Mesenchymal stem cell (in vitro differentiated cells and primary cell): ENCODE measurements around the gene RPTOR.

Source experiments
- DNase-seq: peaks from one replicate; pipeline ENCODE4 v3.0.0-alpha.2; 2013
- H2AFZ ChIP-seq: one replicate; pipeline ENCODE4 v1.6.1; 2013; ENCODE audit warnings: low read depth, mild to moderate bottlenecking, control low read depth, inconsistent platforms, low read length, moderate library complexity
- H2AK5ac ChIP-seq: 2 replicates; pipeline ENCODE4 v1.6.1; 2013; ENCODE audit warnings: low read length, moderate library complexity, mild to moderate bottlenecking, inconsistent platforms; ENCODE audit not compliant: severe bottlenecking
- H2BK120ac ChIP-seq: one replicate; pipeline ENCODE4 v1.6.1; 2013; ENCODE audit warnings: low read depth, mild to moderate bottlenecking, inconsistent platforms, low read length, moderate library complexity
- H2BK12ac ChIP-seq, 2 experiments: one replicate each; pipeline ENCODE4 v1.6.1; 2013; ENCODE audit warnings: inconsistent platforms in 2 of 2, low read length in 2 of 2, mild to moderate bottlenecking in 2 of 2, moderate library complexity in 2 of 2, control low read depth in 1 of 2
- H2BK15ac ChIP-seq: one replicate; pipeline ENCODE4 v1.6.1; 2013; ENCODE audit warnings: mild to moderate bottlenecking, low read depth, inconsistent platforms; ENCODE audit not compliant: poor library complexity, severe bottlenecking
- H2BK5ac ChIP-seq: 2 replicates; pipeline ENCODE4 v1.6.1; 2013; ENCODE audit warnings: low read depth, mild to moderate bottlenecking, low read length, control low read depth, inconsistent platforms; ENCODE audit not compliant: poor library complexity, severe bottlenecking
- H3K14ac ChIP-seq, 2 experiments: one replicate each; pipeline ENCODE4 v1.6.1; 2013; ENCODE audit warnings: inconsistent platforms in 2 of 2, low read length in 2 of 2, control low read depth in 1 of 2, mild to moderate bottlenecking in 1 of 2, moderate library complexity in 1 of 2
- H3K18ac ChIP-seq, 2 experiments: one replicate each; pipeline ENCODE4 v1.6.1; 2013; ENCODE audit warnings: inconsistent platforms in 2 of 2, low read length in 2 of 2, control low read depth in 1 of 2, low read depth in 1 of 2, mild to moderate bottlenecking in 1 of 2
- H3K23ac ChIP-seq, 2 experiments: one replicate each; pipeline ENCODE4 v1.6.1; 2013; ENCODE audit warnings: inconsistent platforms in 2 of 2, low read length in 2 of 2, mild to moderate bottlenecking in 2 of 2, moderate library complexity in 2 of 2, control low read depth in 1 of 2
- H3K27ac ChIP-seq: 2 replicates; pipeline ENCODE4 v1.5.1; 2013; ENCODE audit warnings: mild to moderate bottlenecking, moderate library complexity, low read length, control low read depth, inconsistent platforms; ENCODE audit not compliant: poor library complexity, severe bottlenecking
- H3K27me3 ChIP-seq, 2 experiments: 2 replicates each; pipeline versions ENCODE4 v1.6.1 to v1.7.0; 2013; ENCODE audit warnings: low read length in 2 of 2, mild to moderate bottlenecking in 2 of 2, moderate library complexity in 2 of 2, control low read depth in 1 of 2, inconsistent platforms in 1 of 2; ENCODE audit not compliant: control insufficient read depth in 1 of 2, insufficient read depth in 1 of 2
- H3K36me3 ChIP-seq, 2 experiments: 2 replicates each; pipeline versions ENCODE4 v1.6.1 to v1.7.0; 2013; ENCODE audit warnings: low read length in 2 of 2, control low read depth in 1 of 2, inconsistent platforms in 1 of 2, low read depth in 1 of 2, mild to moderate bottlenecking in 1 of 2; ENCODE audit not compliant: insufficient read depth in 2 of 2, control insufficient read depth in 1 of 2
- H3K4ac ChIP-seq, 2 experiments: one replicate each; pipeline ENCODE4 v1.6.1; 2013; ENCODE audit warnings: inconsistent platforms in 2 of 2, low read length in 2 of 2, mild to moderate bottlenecking in 2 of 2, moderate library complexity in 2 of 2, control low read depth in 1 of 2, low read depth in 1 of 2
- H3K4me1 ChIP-seq: 2 replicates; pipeline ENCODE4 v1.6.1; 2013; ENCODE audit warnings: low read depth, low read length, control low read depth; ENCODE audit not compliant: control insufficient read depth, insufficient read depth
- H3K4me2 ChIP-seq: 2 replicates; pipeline ENCODE4 v1.6.1; 2013; ENCODE audit warnings: low read length, mild to moderate bottlenecking, inconsistent platforms; ENCODE audit not compliant: poor library complexity, severe bottlenecking
- H3K4me3 ChIP-seq, 2 experiments: 2 replicates each; pipeline versions ENCODE4 v1.5.1 to v1.7.0; 2013; ENCODE audit warnings: low read length in 2 of 2, mild to moderate bottlenecking in 2 of 2, control low read depth in 1 of 2, low read depth in 1 of 2; ENCODE audit not compliant: insufficient read depth in 1 of 2
- H3K79me1 ChIP-seq: replicated peaks from 2 replicates; pipeline ENCODE4 v1.6.1; 2013; ENCODE audit warnings: mild to moderate bottlenecking, control low read depth, low read length, inconsistent platforms; ENCODE audit not compliant: poor library complexity, severe bottlenecking
- H3K9ac ChIP-seq: 2 replicates; pipeline ENCODE4 v1.7.0; 2013; ENCODE audit warnings: mild to moderate bottlenecking, low read length, moderate library complexity
- H3K9me3 ChIP-seq: 2 replicates; pipeline ENCODE4 v1.7.0; 2013; ENCODE audit warnings: mild to moderate bottlenecking, low read length; ENCODE audit not compliant: control insufficient read depth
- H4K8ac ChIP-seq: one replicate; pipeline ENCODE4 v1.6.1; 2013; ENCODE audit warnings: inconsistent platforms, mild to moderate bottlenecking, low read length, moderate library complexity
- H4K91ac ChIP-seq: one replicate; pipeline ENCODE4 v1.6.1; 2013; ENCODE audit warnings: mild to moderate bottlenecking, low read length, inconsistent platforms
- WGBS: methylation state at CpG from one replicate; pipeline ENCODE4 v1.1.7; 2013; ENCODE audit warnings: mixed read lengths; 5-methylcytosine and 5-hydroxymethylcytosine counted together

Gene RPTOR

DNA sequence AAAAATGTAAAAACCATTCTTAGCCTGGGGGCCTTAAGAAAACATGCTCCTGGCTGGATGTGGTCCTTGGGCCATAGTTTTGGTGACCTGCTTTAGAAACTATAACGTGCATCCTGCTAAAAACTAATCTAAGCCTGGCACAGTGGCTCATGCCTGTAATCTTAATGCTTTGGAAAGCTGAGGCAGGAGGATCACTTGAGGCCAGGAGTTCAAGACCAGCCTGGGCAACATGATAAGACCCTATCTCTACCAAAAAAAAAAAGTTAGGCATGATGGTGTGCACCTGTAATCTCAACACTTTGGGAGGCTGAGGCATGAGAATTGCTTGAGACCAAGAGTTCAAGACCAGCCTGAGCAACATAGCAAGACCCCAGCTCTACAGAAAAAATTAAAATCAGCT is 263.2 kb downstream of the RPTOR start:
- peaks cover 3% of the 10 kb centered on the region for H3K4me1 ChIP-seq
- peaks cover 18% of the 10 kb centered on the region for H3K9me3 ChIP-seq
- H3K14ac ChIP-seq: no peak overlapping the region
- no peak overlapping the region for H2BK120ac ChIP-seq
- H2AK5ac ChIP-seq: no peak overlapping the region
- H3K9ac ChIP-seq: no peak overlapping the region
- H4K91ac ChIP-seq: no peak overlapping the region
- DNase-seq: no peak
- H2BK15ac ChIP-seq: no peak overlapping the region
- H2BK12ac ChIP-seq: no peak overlapping the region
- H3K27me3 ChIP-seq: no peaks in the 10 kb centered on the region
- H3K4me2 ChIP-seq: no peak overlapping the region
- no peak overlapping the region for H3K23ac ChIP-seq
- H3K18ac ChIP-seq: no peak overlapping the region
- no peak overlapping the region for H2AFZ ChIP-seq
- WGBS: 92% methylated on average over 1 of the region's 1 CpG
- peaks cover 6 to 24% of the 10 kb centered on the region in 2 experiments for H3K36me3 ChIP-seq
- H3K4ac ChIP-seq: no peak overlapping the region
- no peak overlapping the region for H4K8ac ChIP-seq
- no peak overlapping the region for H3K4me3 ChIP-seq
- no peak overlapping the region for H3K27ac ChIP-seq
- no peak overlapping the region for H2BK5ac ChIP-seq
- H3K79me1 ChIP-seq: peaks cover 18% of the 10 kb centered on the region

DNA sequence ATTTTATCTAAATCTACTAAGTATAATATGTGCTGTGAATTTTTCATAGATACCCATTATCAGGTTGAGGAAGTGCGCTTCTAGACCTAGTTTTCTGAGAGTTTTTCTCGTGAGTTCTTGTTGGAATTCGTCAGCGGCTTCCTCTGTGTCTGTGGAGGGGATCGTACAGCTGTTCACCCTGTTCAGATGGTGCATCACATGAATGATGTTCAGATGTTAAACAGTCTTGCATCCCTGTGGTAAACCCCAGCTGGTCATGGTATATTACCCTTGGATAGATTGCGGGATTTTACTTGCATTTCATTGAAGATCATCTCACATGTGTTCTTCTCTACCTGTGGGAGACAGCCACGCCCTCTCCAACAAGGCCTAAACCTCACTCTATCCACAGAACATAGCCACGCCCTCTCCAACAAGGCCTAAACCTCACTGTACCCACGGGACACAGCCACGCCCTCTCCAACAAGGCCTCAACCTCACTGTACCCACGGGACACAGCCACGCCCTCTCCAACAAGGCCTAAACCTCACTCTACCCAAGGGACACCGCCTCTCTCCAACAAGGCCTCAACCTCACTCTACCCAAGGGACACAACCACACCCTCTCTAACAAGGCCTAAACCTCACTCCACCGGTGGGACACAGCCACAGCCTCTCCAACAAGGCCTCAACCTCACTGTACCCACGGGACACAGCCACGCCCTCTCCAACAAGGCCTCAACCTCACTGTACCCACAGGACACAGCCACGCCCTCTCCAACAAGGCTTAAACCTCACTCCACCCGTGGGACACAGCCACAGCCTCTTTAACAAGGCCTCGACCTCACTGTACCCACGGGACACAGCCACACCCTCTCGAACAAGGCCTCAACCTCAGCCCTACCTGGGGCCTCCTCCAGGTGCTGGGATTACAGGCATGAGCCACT is 266.8 kb downstream of the RPTOR start:
- H3K4ac ChIP-seq: no peak overlapping the region
- no peak overlapping the region for H2AK5ac ChIP-seq
- H3K79me1 ChIP-seq: peaks cover 18% of the 10 kb centered on the region
- H3K27ac ChIP-seq: no peak overlapping the region
- H2BK15ac ChIP-seq: no peak overlapping the region
- H2AFZ ChIP-seq: no peak overlapping the region
- no peak overlapping the region for H3K4me2 ChIP-seq
- H3K9ac ChIP-seq: no peak overlapping the region
- H3K4me3 ChIP-seq: no peak overlapping the region
- H4K91ac ChIP-seq: no peak overlapping the region
- H3K27me3 ChIP-seq: no peaks in the 10 kb centered on the region
- H3K36me3 ChIP-seq: peaks cover 8 to 18% of the 10 kb centered on the region in 2 experiments
- no peak overlapping the region for H2BK120ac ChIP-seq
- peak overlapping the region in 1 of 2 experiments; percentile 77 for H3K14ac ChIP-seq
- WGBS: 90% methylated on average over 19 of the region's 21 CpGs
- no peak for DNase-seq
- H4K8ac ChIP-seq: no peak overlapping the region
- no peak overlapping the region for H3K18ac ChIP-seq
- H2BK12ac ChIP-seq: peak overlapping the region in 1 of 2 experiments; percentile 6
- H3K4me1 ChIP-seq: peaks cover 2% of the 10 kb centered on the region
- no peak overlapping the region for H2BK5ac ChIP-seq
- no peak overlapping the region for H3K23ac ChIP-seq
- peaks cover 9% of the 10 kb centered on the region for H3K9me3 ChIP-seq

DNA sequence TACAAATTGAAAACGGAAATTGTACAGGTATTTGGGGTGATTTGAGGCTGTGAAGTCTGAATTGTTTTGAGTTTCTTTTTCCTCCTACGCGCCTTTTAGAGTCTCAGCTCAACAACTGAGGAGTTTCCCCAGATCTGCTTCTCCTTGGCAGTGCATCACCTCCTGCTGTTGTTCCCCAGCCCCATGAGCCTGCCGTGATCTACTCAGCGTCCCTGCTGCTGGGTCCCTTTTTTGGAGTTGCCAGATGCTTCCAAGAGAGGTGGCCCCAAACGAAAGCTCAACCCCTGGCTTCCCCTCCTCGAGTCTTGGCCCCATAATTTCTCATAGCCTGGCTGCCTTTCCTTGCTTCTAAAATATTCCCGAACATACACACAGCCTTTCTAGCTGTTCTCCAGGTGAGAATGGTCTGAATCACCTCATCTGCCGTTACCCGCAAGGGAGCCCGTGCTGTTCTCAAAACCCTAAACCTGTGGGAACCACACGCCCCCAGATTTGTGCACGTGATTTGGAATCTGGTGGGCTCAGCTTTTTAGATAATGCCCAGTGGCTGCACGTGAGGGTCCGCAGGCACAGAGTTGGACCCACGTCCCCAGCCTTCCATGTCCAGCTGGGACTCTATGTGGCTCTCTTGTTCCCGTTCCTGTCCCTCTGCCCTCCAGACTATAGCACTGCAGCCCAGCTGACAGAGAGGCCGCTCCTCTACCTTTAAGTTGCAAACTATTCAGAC is 267.9 kb downstream of the RPTOR start:
- Histone ChIP-seq H3K4me1 (peaks cover 5% of the 10 kb centered on the region), H3K9ac (no peak overlapping the region), H2BK15ac (no peak overlapping the region), H2AK5ac (no peak overlapping the region), H3K79me1 (peaks cover 25% of the 10 kb centered on the region), H3K36me3 (peaks cover 8 to 20% of the 10 kb centered on the region in 2 experiments), H3K14ac (no peak overlapping the region), H3K27me3 (no peaks in the 10 kb centered on the region), H3K18ac (no peak overlapping the region), H4K8ac (no peak overlapping the region), H2BK5ac (no peak overlapping the region), H3K23ac (no peak overlapping the region), H2AFZ (no peak overlapping the region), H3K4ac (no peak overlapping the region), H3K4me2 (no peak overlapping the region), H3K4me3 (no peak overlapping the region), H2BK120ac (no peak overlapping the region), H3K9me3 (no peaks in the 10 kb centered on the region), H3K27ac (no peak overlapping the region), H2BK12ac (no peak overlapping the region), H4K91ac (no peak overlapping the region)
- no peak for DNase-seq
- 92% methylated on average over 17 of the region's 18 CpGs for WGBS

DNA sequence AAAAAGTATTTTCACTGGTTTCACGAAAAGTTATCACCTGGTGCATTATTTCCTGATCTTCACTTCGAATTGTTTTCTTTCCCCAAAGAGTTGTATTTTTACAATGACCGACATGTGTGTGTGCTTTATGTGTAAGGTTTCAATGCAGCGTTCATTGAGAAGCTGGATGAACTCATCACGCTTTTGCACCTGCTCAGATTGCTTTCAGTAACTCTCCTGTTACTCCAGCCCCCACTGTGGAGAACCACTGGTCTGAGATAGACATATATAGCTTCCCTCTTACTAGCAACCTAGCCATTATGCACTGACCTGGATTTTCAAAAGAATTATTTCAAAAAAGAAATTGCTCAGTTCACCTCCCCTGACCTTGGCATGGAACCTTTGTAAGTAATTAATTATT is 268.7 kb downstream of the RPTOR start:
- H3K79me1 ChIP-seq: peaks cover 24% of the 10 kb centered on the region

More for the DNA sequence above, 268.7 kb downstream of the RPTOR start:
- Histone ChIP-seq H2AFZ (no peak overlapping the region), H3K14ac (no peak overlapping the region), H2BK15ac (no peak overlapping the region), H3K27me3 (no peaks in the 10 kb centered on the region), H3K27ac (no peak overlapping the region), H3K18ac (no peak overlapping the region), H3K4me1 (peaks cover 9% of the 10 kb centered on the region), H2BK12ac (no peak overlapping the region), H4K91ac (no peak overlapping the region), H4K8ac (no peak overlapping the region), H3K36me3 (peaks cover 8 to 20% of the 10 kb centered on the region in 2 experiments), H2BK5ac (no peak overlapping the region), H3K9ac (no peak overlapping the region), H3K9me3 (no peaks in the 10 kb centered on the region), H2AK5ac (no peak overlapping the region), H3K4me3 (no peak overlapping the region), H3K4me2 (no peak overlapping the region), H2BK120ac (no peak overlapping the region), H3K4ac (no peak overlapping the region), H3K23ac (no peak overlapping the region)
- DNase-seq: no peak
- over 99% methylated on average over 5 of the region's 5 CpGs for WGBS
